Body of pancreas (tissue), 4 donors: ENCODE results near the gene TBL1X. TPM values are rescaled to one million over a fixed set of nuclear protein-coding genes. Genes with fewer than 3 reads are reported as not detected.

Experiments used
- ATAC-seq: fragments of 150-250 bp; one replicate; pipeline ENCODE4 v1.9.1; 2016
- DNase-seq, 4 donors: peaks; one replicate each; pipeline ENCODE4 v3.0.0-alpha.2; 2019
- H3K27ac ChIP-seq, 4 donors: fragments of 200-600 bp; sonication (generic); 1 replicate in 3 of 4; 2 replicates in 1 of 4; pipeline versions ENCODE4 v1.5.1 to v1.6.1; 2016 to 2019; ENCODE audit warnings: mild to moderate bottlenecking in 1 of 4, mixed read lengths in 1 of 4, moderate library complexity in 1 of 4
- H3K27me3 ChIP-seq, 2 donors: fragments of 200-600 bp; sonication (generic); one replicate each; pipeline ENCODE4 v1.6.0; 2016; ENCODE audit warnings: mild to moderate bottlenecking in 1 of 2
- H3K36me3 ChIP-seq, 2 donors: fragments of 200-600 bp; sonication (generic); replicated peaks in 1 of 2; 2 replicates each; pipeline ENCODE4 v1.5.1; 2016; ENCODE audit warnings: low read depth in 2 of 2; ENCODE audit not compliant: insufficient read depth in 1 of 2
- H3K4me1 ChIP-seq: fragments of 200-600 bp; sonication (generic); one replicate; pipeline ENCODE4 v1.6.0; 2016
- H3K4me3 ChIP-seq, 2 donors: fragments of 200-600 bp; sonication (generic); 1 replicate in 1 of 2; 2 replicates in 1 of 2; pipeline ENCODE4 v1.5.1; 2016 to 2019
- H3K9me3 ChIP-seq, 3 donors: fragments of 200-600 bp; sonication (generic); 1 replicate in 2 of 3; 2 replicates in 1 of 3; pipeline ENCODE4 v1.5.1; 2016
- CTCF ChIP-seq, 7 experiments: fragments of 450-650 bp in 4 of 7; fragments of 200-600 bp in 3 of 7; sonication (generic) in 3 of 7; IDR thresholded peaks; one replicate each; pipeline ENCODE4 v1.5.1; 2016 to 2019; ENCODE audit warnings: antibody characterized with exemption in 7 of 7
- POLR2A ChIP-seq, 3 donors: fragments of 450-650 bp; IDR thresholded peaks; one replicate each; pipeline ENCODE4 v1.6.1; 2016; ENCODE audit warnings: antibody characterized with exemption in 3 of 3, mild to moderate bottlenecking in 2 of 3
- WGBS, 2 donors: methylation state at CpG; one replicate each; pipeline ENCODE4 v1.1.5; 2017; 5-methylcytosine and 5-hydroxymethylcytosine counted together
- intact Hi-C: fragments of 100-400 bp; cut with DNase I; formaldehyde crosslinking; loops from one replicate; pipeline ENCODE4 v1.15.1; 2023
- total RNA-seq, 2 donors: library from RNA; depleted of rRNA; stranded (reverse); fragments of >200 nt; gene quantifications; one replicate each; pipeline ENCODE4 v1.1.0, GENCODE V29; 2016

The TBL1X gene
- total RNA-seq, 2 donors from 2014 or later = 7.9 to 16.3 TPM

- Histone ChIP-seq H3K9me3 (no peaks in the 10 kb centered on the region), H3K27me3 (no peaks in the 10 kb centered on the region), H3K36me3 (no peaks in the 10 kb centered on the region), H3K27ac (no peak overlapping the region), H3K4me1 (peaks cover 6% of the 10 kb centered on the region), H3K4me3 (no peak overlapping the region)
- WGBS, 2 donors = 40 to 63% methylated on average over 1 to 2 of the region's 4 CpGs
- TF ChIP-seq CTCF (IDR thresholded peaks at IDR 0.05) (no peak), POLR2A (IDR thresholded peaks at IDR 0.05) (no peak)
- DNase-seq (no peak), ATAC-seq (no peak)
- intact Hi-C loops = no loop called here
These were observed 64.4 kb downstream of the TBL1X start for GRCh38 chrX:9529223-9529622.

GRCh38 chrX:9530848-9531274 lies 66.0 kb downstream of the TBL1X start:
- Histone ChIP-seq H3K9me3 (no peaks in the 10 kb centered on the region), H3K4me1 (peaks cover 6% of the 10 kb centered on the region), H3K36me3 (no peaks in the 10 kb centered on the region), H3K27ac (no peak overlapping the region), H3K27me3 (no peaks in the 10 kb centered on the region), H3K4me3 (no peak overlapping the region)
- DNase-seq (peak; percentile 59 to 78 (median 72)), ATAC-seq (peak; percentile 71)
- WGBS, 2 donors = 0% methylated on average over 9 of the region's 9 CpGs
- intact Hi-C loops = no loop called here
- TF ChIP-seq POLR2A (IDR thresholded peaks at IDR 0.05) (no peak), CTCF (IDR thresholded peaks at IDR 0.05) (no peak)

GRCh38 chrX:9532349-9532748 lies 67.5 kb downstream of the TBL1X start:
- intact Hi-C loops = no loop called here
- Histone ChIP-seq H3K27me3 (no peaks in the 10 kb centered on the region), H3K9me3 (no peaks in the 10 kb centered on the region), H3K27ac (no peak overlapping the region), H3K4me1 (peaks cover 6% of the 10 kb centered on the region), H3K36me3 (no peaks in the 10 kb centered on the region), H3K4me3 (no peak overlapping the region)
- WGBS, 2 donors = 45% methylated on average over 12 of the region's 12 CpGs; no CpG with 5 or more reads in 1 of the 2 donors
- no peak for ATAC-seq
- DNase-seq = peak in 2 of 4 donors; percentile 14 to 30
- TF ChIP-seq CTCF (IDR thresholded peaks at IDR 0.05) (no peak), POLR2A (IDR thresholded peaks at IDR 0.05) (no peak)

- H3K27ac ChIP-seq = no peak overlapping the region
- no peaks in the 10 kb centered on the region for H3K9me3 ChIP-seq
- ATAC-seq (no peak), DNase-seq (no peak)
- no peak overlapping the region for H3K4me3 ChIP-seq
- no peaks in the 10 kb centered on the region for H3K36me3 ChIP-seq
- intact Hi-C loops = no loop called here
- TF ChIP-seq CTCF (IDR thresholded peaks at IDR 0.05) = no peak
- no peak for TF ChIP-seq POLR2A (IDR thresholded peaks at IDR 0.05)
- no peaks in the 10 kb centered on the region for H3K27me3 ChIP-seq
- WGBS, 2 donors = 96 to 100% methylated on average over 2 to 6 of the region's 8 CpGs
- H3K4me1 ChIP-seq = peaks cover 11% of the 10 kb centered on the region
These were observed 68.8 kb downstream of the TBL1X start for GRCh38 chrX:9533611-9534010.

- Histone ChIP-seq H3K27me3 (no peaks in the 10 kb centered on the region), H3K27ac (no peak overlapping the region), H3K4me3 (no peak overlapping the region), H3K4me1 (peaks cover 13% of the 10 kb centered on the region), H3K36me3 (no peaks in the 10 kb centered on the region), H3K9me3 (no peaks in the 10 kb centered on the region)
- no peak for DNase-seq
- intact Hi-C loops = no loop called here
- TF ChIP-seq POLR2A (IDR thresholded peaks at IDR 0.05) = no peak
- no peak for TF ChIP-seq CTCF (IDR thresholded peaks at IDR 0.05)
- no peak for ATAC-seq
- 70 to 78% methylated on average over 3 of the region's 3 CpGs for whole genome bisulfite sequencing, 2 donors
These were observed 69.8 kb downstream of the TBL1X start for GRCh38 chrX:9534686-9535085.
